Measurements from ENCODE around the gene NFATC1.

The NFATC1 gene

DNA sequence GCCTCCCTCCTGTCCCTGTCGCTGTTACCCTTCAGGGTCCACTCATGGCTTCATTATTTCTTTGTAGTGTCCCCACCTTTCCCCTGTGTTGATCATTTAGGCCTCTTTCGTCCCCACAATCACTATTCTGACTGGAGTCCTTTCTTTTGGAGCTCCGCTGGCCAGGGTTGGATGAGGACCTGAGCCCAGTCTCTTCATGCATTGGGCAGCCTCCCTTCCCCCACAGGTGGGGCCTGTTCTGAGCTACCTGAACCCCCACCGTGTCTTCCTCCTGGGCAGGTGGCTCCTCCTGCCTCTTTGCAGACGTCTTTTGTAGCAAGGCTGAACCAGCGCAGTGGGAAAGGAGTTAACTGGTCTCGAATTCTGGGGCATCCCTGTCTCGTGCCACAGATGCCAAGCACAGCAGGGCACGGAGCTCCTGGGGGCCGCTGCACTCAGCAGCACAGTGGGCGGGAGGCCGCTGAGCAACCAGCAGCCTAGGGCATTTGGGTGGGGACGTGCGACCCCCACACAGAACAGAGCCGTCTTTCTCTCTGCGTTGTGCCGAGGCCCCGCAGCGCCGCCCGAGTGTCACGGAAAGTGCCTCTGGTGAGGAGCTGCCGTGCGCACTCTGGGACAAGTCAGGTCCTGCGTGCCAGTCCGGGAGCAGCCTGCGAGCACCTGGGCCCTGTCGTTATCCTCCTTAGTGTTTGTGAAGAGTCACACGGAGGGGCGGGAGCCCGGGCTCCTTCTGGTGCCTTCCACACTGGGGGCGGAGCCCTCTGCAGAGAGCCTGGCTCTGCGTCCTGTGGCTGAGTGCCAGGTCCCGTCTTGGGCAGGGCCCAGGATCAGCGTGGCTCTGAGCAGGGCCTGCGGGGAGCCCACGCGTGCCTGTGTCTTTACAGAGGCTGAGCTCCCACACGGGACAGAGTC lies 130.1 kb downstream of the NFATC1 start:
- DNase-seq = no peak

GRCh38 chr18:79526468-79527460 lies 131.0 kb downstream of the NFATC1 start:
- DNase-seq = no peak

DNA sequence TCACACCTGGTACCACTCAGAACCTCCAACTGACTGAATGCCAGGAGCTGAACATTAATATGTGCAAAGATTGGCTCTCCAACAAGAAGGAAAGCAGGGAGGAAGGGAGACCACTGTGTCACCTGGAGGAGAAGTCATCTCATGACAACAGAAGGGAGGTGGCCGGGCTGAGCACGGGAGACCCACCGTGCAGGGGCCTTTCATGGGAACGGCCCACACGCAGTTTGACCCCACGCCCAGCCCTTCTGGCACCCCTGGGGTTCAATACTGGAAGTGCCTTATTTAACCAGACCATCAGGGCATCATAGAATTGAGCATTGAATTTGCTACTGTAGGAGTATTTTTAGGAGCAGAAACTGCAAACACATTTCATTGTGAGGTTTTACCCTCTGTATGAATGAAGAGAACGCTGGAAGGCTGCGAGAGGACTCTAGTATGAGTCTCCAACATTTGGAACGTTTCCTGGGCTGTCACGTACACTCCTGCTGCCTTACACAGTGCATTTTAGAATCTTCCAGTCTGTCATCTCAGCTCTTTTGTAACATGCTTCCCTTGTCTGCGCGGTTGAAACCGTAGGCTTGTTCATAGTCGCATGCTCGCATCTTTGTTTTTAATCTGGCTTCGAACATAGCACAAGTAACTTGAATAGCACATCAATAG lies 132.1 kb downstream of the NFATC1 start:
- DNase-seq = no peak

DNA sequence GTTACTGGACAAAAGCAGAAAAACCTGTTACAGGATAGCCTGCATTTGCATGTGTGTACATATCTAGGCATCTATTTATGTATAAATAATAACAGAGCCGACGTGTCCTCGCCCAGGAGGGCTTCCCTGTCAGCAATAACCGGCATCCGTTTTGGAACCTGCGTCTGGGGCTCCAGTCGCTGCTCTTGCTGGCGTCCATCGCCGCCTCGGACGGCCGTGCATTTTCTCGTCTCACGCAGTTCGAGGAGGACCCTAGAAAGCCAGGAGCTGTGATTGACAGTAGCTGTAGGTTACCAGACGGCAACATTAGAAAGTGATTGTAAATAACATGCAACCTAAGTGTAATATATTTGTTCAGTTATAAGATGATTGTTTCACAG lies 132.6 kb downstream of the NFATC1 start:
- no peak for DNase-seq

GRCh38 chr18:79528846-79529245 lies 133.1 kb downstream of the NFATC1 start:
- peak; percentile 29 for DNase-seq

- no peak for DNase-seq
Observed at GRCh38 chr18:79529296-79529695, 133.6 kb downstream of the NFATC1 start.

- no peak for DNase-seq
Observed at GRCh38 chr18:79529991-79530390, 134.3 kb downstream of the NFATC1 start.

DNA sequence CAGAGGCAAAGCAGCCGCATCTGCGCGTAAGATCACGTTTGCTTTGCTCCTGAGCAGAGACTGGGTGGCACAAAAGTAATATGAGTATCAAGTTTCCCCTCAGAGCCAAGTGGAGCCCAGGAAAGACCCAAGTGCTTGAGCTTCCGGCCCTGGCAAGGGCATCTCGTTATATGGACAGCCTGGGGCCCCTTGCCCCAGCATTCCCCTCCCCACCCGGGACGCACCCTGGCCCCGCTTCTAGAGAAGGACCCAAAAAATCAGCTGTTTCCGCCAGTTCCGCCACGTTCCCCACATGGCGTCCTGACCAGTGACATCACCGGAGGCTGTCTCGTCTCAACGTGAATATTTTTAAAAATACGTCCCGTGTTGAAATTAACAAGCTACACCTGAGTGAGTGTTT lies 135.1 kb downstream of the NFATC1 start:
- no peak for DNase-seq

DNA sequence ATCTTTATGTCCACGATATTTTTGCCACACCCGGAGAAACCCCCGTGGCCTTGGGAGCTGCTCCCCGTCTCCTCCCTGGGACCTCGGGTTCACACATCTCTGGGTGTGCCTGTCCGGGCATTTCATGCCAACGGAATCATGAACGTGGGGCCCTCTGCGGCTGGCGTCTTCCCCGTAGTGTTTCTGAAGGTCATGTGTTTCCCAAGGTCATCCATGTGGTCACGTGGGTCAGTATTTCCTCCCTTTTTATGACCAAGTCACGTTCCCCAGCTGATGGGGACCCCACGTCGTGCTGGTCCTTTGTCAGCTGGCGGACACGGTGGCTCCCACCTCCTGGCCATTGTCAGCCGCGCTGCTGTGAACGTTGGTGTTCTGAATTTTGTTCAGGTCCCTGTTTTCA lies 135.7 kb downstream of the NFATC1 start:
- DNase-seq = no peak

DNA sequence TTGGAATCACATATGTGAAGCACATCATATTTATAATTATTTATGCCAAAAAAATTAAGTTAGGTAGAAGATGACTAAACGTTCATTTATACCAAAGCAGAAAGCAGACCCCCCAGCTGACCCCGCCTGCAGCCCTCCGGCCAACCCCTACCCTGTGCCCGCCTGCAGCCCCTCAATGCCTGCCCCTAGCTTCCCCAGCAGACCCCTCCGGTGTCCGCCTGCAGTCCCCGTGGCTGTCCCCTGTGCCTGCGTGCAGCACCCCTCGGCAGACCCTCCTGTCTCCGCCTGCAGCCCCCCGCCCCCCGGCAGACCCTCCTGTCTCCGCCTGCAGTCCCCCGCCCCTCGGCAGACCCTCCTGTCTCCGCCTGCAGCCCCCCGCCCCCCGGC lies 136.2 kb downstream of the NFATC1 start:
- DNase-seq = no peak

- no peak for DNase-seq
Observed at GRCh38 chr18:79532313-79533007, 136.7 kb downstream of the NFATC1 start.

- DNase-seq = no peak
Observed at GRCh38 chr18:79533146-79533545, 137.4 kb downstream of the NFATC1 start.

- no peak for DNase-seq
Observed at GRCh38 chr18:79533591-79533990, 137.9 kb downstream of the NFATC1 start.

GRCh38 chr18:79534356-79534755 lies 138.6 kb downstream of the NFATC1 start:
- DNase-seq = no peak

DNA sequence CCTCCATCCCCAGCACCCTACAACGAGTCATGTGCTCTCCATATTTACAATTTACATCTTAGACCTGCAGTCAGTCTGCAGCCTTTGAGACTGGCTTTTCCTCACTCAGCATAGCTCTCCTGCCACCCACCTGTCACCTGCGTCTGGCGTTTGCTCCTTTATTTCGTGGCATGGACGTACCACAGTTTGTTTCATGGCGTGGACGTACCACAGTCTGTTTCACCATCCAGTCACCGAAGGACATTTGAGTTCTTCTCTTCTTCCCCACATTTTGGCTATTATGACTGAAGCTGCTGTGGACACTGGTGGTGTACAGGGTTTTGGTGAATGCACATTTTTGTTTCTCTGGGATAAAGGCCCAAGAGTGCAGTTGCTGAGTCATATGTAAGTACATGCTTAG lies 142.0 kb downstream of the NFATC1 start:
- no peak for DNase-seq

GRCh38 chr18:79538635-79539034 lies 142.9 kb downstream of the NFATC1 start:
- no peak for DNase-seq

DNA sequence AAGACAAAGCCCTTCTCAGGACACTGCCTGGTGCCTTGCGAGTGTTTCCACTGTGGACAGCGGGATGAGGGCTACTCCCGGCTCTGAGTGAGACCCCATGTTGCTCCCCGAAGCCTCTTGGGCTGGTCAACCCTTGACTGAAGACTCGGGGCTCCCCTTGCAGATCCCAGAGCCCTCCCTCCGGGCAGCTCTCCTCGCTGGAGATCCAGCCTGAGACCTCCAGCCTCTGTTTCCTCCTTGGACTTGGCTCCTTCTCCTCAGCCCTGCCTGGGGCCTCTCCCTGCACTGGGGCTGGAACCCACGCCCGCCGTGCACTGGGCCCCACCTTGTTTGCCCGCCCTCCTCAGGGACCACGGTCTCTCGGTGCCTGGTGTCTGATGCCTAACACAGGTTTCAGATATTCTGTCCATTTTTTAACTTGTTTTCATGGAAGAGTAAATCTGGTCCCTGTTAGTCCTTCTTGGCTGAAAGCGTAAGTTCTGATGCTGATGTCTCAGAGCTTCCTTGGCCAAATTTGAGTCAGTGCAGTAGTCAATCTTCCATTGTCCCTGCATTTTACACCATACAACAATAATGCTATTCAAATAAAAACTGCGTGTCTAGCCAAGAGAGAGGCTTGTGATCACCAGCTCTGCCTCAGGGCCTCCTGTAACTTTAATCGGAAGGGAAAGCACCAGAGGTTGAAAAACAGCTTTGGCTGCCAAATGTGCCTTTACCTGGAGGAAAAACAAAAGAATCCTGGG lies 144.6 kb downstream of the NFATC1 start:
- DNase-seq = no peak

DNA sequence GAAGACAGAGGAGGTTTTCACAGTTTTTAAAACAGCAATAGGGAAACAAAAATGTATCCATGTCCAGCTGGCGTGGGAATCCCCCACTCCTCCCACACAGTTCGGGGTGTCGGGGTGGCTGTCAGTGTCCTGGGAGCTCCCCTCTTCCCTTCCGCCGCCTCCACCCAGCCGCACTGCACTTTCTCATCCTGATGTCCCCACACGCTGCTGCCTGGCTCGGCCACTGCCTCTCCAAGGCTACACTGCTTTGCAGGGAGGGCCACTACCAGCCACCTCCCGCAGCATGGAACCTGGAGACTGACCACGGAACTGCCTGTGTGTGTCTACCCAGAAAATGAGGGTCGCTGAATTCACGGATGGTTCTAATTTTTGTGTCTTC lies 145.2 kb downstream of the NFATC1 start:
- no peak for DNase-seq

DNA sequence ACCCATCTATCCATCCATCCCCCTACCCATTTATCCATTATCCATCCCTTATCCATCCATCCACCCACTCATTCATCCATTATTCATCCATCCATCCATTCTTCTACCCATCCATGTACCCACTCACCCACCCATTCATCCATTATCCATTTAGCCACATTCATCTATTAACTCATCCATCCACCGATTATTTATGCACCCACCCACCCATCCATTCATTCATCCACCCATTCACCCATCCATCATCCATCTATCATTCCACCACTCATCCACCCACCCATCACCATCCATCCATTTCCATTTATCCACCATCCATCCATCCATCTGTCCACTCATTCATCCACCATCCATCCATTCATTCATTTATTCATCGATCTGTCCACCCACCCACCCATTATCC lies 146.5 kb downstream of the NFATC1 start:
- no peak for DNase-seq

GRCh38 chr18:79542876-79543750 lies 147.4 kb downstream of the NFATC1 start:
- no peak for DNase-seq

- DNase-seq = no peak
Observed at GRCh38 chr18:79543861-79544385, 148.2 kb downstream of the NFATC1 start.
